Hepatocyte (in vitro differentiated cells): Measurements from ENCODE around the gene PYROXD2. TPM values are rescaled to one million over a fixed set of nuclear protein-coding genes. Genes with fewer than 3 reads are reported as not detected.

Experiments used
- DNase-seq: peaks from one replicate; pipeline ENCODE4 v3.0.0-alpha.2; 2016; ENCODE audit warnings: low spot score
- H2AFZ ChIP-seq: fragments of 200-600 bp; sonication (generic); 2 replicates; pipeline ENCODE4 v1.6.0; 2016; ENCODE audit warnings: antibody characterized with exemption, mild to moderate bottlenecking
- H3K27ac ChIP-seq: fragments of 200-600 bp; sonication (generic); 2 replicates; pipeline ENCODE4 v1.5.1; 2016; ENCODE audit warnings: mild to moderate bottlenecking
- H3K27me3 ChIP-seq: fragments of 200-600 bp; sonication (generic); 2 replicates; pipeline ENCODE4 v1.6.1; 2016
- H3K36me3 ChIP-seq: fragments of 200-600 bp; sonication (generic); replicated peaks from 2 replicates; pipeline ENCODE4 v1.5.1; 2016; ENCODE audit warnings: low read depth; ENCODE audit not compliant: insufficient read depth
- H3K4me1 ChIP-seq: fragments of 200-600 bp; sonication (generic); 2 replicates; pipeline ENCODE4 v1.5.1; 2016; ENCODE audit warnings: mild to moderate bottlenecking, moderate library complexity; ENCODE audit not compliant: insufficient read depth
- H3K4me2 ChIP-seq: fragments of 200-600 bp; sonication (generic); 2 replicates; pipeline ENCODE4 v1.6.0; 2016
- H3K4me3 ChIP-seq: fragments of 200-600 bp; sonication (generic); 2 replicates; pipeline ENCODE4 v1.5.1; 2016; ENCODE audit warnings: mild to moderate bottlenecking
- H3K79me2 ChIP-seq: fragments of 200-600 bp; sonication (generic); 2 replicates; pipeline ENCODE4 v1.6.0; 2017; ENCODE audit warnings: mild to moderate bottlenecking
- H3K9me2 ChIP-seq: fragments of 200-600 bp; sonication (generic); replicated peaks from 2 replicates; pipeline ENCODE4 v1.6.0; 2017; ENCODE audit warnings: mild to moderate bottlenecking; ENCODE audit not compliant: insufficient read depth
- H3K9me3 ChIP-seq: fragments of 200-600 bp; sonication (generic); 2 replicates; pipeline ENCODE4 v1.5.1; 2016; ENCODE audit warnings: low read depth, mild to moderate bottlenecking
- H4K20me1 ChIP-seq: fragments of 200-600 bp; sonication (generic); 2 replicates; pipeline ENCODE4 v1.6.0; 2016; ENCODE audit warnings: mild to moderate bottlenecking; ENCODE audit not compliant: insufficient read depth, poor library complexity, severe bottlenecking
- EZH2 ChIP-seq: fragments of 200-600 bp; sonication (generic); IDR thresholded peaks from 2 replicates; pipeline ENCODE4 v1.6.1; 2016; ENCODE audit warnings: antibody characterized with exemption, mild to moderate bottlenecking, borderline replicate concordance
- EZH2phosphoT487 ChIP-seq: fragments of 200-600 bp; sonication (generic); IDR thresholded peaks from one replicate; pipeline ENCODE4 v1.6.1; 2018; ENCODE audit warnings: antibody characterized with exemption, mild to moderate bottlenecking, low read depth, moderate library complexity; ENCODE audit not compliant: unreplicated experiment, severe bottlenecking
- WGBS: methylation state at CpG from one replicate; pipeline ENCODE4 v1.1.6; 2016; ENCODE audit warnings: low lambda C conversion rate; ENCODE audit errors: missing lambda C conversion rate; 5-methylcytosine and 5-hydroxymethylcytosine counted together
- polyA plus RNA-seq: library from polyadenylated mRNA; unstranded; fragments of >200 nt; fragmentation: Nextera tagmentation; extraction: Ambion mirVana; gene quantifications from 2 replicates; pipeline ENCODE4 v1.2.1, GENCODE V29; 2016
- total RNA-seq: library from RNA; depleted of rRNA; stranded (reverse); fragments of >200 nt; gene quantifications from 2 replicates; pipeline ENCODE4 v1.2.3, GENCODE V29; 2014
- TF ChIP-seq, protein P1 (sequence below): fragments of 200-600 bp; sonication (generic); IDR thresholded peaks from 2 replicates; pipeline ENCODE4 v1.5.1; 2016; ENCODE audit warnings: antibody characterized with exemption, mild to moderate bottlenecking; ENCODE audit not compliant: poor library complexity

PYROXD2 gene
- total and polyA plus RNA-seq, 2 experiments from 2014 or later: 9.7 to 11.6 TPM

DNA sequence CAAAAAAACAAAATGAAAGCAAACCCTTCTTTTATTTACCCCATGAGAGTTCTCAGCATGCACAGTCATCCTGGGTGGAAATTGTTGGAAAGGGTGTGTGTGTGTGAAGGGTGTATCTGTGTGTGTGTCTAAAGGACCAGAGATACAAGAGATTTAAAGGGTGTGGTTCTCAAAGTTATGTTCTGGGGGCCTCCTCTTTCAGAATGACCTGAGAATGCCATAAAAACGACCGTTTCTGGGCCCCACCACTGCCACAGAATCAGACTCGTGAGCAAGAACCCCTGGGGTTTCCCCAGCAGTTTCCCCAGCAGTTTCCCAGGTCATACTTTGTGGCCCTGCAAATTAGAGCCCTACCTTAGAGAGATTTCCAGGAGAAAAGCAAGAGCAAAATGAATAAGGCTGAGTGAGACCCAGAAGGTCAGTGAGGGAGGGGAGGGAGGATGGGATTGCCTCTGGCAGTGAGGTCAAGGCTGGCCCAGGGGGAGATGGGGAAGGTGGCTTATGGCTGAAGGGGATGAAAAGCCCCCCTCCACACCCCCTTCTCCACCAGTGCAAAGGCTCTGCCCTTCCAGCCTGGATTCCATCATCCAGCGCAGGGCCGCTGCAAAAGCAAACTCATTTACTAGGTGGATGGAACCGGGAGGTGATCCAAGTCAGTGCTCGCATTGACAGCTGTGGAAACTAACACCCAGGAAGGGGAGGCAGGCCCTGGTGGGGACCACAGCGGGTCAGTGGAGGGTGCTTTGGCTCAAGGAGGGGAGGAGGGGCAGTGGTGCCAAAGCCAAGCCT lies 10.2 kb downstream of the PYROXD2 start:
- Histone ChIP-seq H3K9me2 (no peaks in the 10 kb centered on the region), H4K20me1 (no peaks in the 10 kb centered on the region), H3K4me3 (no peak overlapping the region), H3K27me3 (no peaks in the 10 kb centered on the region), H3K4me2 (peak overlapping the region; percentile 13), H3K9me3 (no peaks in the 10 kb centered on the region), H3K79me2 (no peaks in the 10 kb centered on the region), H3K36me3 (no peaks in the 10 kb centered on the region), H3K4me1 (peaks cover 7% of the 10 kb centered on the region), H2AFZ (no peak overlapping the region), H3K27ac (peak overlapping the region; percentile 27)
- no peak for DNase-seq
- TF ChIP-seq EZH2 (no peak), EZH2phosphoT487 (no peak)
- TF ChIP-seq, protein P1, sequence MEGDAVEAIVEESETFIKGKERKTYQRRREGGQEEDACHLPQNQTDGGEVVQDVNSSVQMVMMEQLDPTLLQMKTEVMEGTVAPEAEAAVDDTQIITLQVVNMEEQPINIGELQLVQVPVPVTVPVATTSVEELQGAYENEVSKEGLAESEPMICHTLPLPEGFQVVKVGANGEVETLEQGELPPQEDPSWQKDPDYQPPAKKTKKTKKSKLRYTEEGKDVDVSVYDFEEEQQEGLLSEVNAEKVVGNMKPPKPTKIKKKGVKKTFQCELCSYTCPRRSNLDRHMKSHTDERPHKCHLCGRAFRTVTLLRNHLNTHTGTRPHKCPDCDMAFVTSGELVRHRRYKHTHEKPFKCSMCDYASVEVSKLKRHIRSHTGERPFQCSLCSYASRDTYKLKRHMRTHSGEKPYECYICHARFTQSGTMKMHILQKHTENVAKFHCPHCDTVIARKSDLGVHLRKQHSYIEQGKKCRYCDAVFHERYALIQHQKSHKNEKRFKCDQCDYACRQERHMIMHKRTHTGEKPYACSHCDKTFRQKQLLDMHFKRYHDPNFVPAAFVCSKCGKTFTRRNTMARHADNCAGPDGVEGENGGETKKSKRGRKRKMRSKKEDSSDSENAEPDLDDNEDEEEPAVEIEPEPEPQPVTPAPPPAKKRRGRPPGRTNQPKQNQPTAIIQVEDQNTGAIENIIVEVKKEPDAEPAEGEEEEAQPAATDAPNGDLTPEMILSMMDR: no peak
- 54% methylated on average over 8 of the region's 8 CpGs for WGBS

DNA sequence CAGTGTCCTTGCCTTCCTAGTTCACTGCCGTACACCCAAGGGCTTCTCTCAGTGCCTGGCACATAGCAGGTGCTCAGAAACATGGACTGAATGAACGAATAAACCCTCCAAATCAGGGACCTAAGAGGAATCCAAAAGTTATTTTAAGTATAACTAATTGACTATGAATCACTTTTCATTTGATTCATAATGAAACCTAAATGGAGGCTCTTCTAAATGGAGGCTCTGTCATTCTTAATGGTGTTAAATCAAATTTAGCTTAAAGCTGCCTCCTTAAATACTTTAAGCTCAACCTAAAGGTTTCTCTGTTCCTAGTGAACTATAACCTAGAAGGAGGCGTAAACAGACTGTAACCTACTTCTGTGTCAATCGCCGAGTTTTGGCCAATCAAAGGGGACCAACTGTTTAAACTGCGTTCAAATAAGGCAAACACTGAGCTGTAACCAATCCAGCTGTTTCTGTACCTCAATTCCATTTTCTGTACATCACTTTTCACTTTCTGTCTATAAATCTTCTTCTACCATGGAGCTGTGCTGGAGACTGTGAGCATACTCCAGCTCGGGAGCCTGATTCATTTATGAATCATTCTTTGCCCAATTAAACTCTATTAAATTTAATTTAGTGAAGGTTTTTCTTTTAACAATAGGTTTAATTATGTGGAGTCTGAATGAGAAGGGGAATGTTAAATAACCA lies 11.0 kb downstream of the PYROXD2 start:
- no peak overlapping the region for H3K4me3 ChIP-seq
- peak overlapping the region; percentile 13 for H3K4me2 ChIP-seq
- no peaks in the 10 kb centered on the region for H4K20me1 ChIP-seq
- no peak for DNase-seq
- no peaks in the 10 kb centered on the region for H3K79me2 ChIP-seq
- no peak overlapping the region for H2AFZ ChIP-seq
- H3K27me3 ChIP-seq: no peaks in the 10 kb centered on the region
- no peaks in the 10 kb centered on the region for H3K9me3 ChIP-seq
- H3K9me2 ChIP-seq: no peaks in the 10 kb centered on the region
- no peaks in the 10 kb centered on the region for H3K36me3 ChIP-seq
- peaks cover 7% of the 10 kb centered on the region for H3K4me1 ChIP-seq
- H3K27ac ChIP-seq: peak overlapping the region; percentile 27
- WGBS: 80% methylated on average over 7 of the region's 7 CpGs
- TF ChIP-seq EZH2: no peak
- TF ChIP-seq, protein P1: no peak
- TF ChIP-seq EZH2phosphoT487: no peak

DNA sequence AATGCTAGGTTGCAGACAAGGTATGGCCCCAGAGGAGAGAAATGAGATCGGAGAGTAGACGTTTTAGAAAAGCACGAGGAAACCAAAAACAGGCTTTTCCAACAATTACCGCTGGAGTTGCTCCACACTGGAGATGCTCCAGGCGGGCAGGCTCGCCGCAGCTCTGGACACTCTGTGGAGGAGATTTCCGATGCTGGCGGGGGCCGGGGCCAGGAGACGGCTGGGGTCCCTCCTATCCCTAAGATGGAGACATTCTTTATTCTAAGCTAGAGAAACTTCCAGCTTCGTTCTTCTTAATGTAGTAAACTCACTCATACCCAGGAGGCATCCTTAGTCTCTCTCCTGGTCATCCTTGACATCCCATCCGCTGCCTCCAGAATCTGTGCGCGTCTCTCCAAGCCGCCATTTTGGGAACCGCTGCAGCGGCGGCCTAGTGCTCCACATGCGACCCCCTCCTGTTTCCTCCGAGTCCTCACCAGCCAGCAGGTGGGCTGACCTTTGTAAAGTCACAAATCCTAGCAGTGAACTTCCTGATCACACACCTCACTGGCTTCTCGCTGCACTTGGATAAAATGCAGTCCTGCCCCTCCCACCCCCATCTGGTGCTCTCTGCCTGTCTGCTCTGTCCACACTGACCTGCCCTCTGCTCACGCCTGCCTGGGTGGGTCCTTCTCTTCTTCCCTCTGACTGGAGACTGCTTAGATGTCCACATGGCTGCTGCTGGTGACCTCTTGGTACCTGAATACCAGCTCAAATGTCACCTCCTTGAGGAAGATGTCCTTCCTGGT lies 11.9 kb downstream of the PYROXD2 start:
- H3K79me2 ChIP-seq: no peaks in the 10 kb centered on the region
- no peaks in the 10 kb centered on the region for H3K9me2 ChIP-seq
- no peak overlapping the region for H3K4me3 ChIP-seq
- no peak for DNase-seq
- TF ChIP-seq EZH2 (no peak), EZH2phosphoT487 (no peak)
- TF ChIP-seq, protein P1: no peak
- no peaks in the 10 kb centered on the region for H3K27me3 ChIP-seq
- H3K4me1 ChIP-seq: peaks cover 7% of the 10 kb centered on the region
- H3K9me3 ChIP-seq: no peaks in the 10 kb centered on the region
- no peaks in the 10 kb centered on the region for H3K36me3 ChIP-seq
- H2AFZ ChIP-seq: no peak overlapping the region
- no peak overlapping the region for H3K4me2 ChIP-seq
- H4K20me1 ChIP-seq: no peaks in the 10 kb centered on the region
- 94% methylated on average over 23 of the region's 23 CpGs for WGBS
- H3K27ac ChIP-seq: peak overlapping the region; percentile 27
